ENCODE results near the gene PSMC4. TPM values are rescaled to one million over a fixed set of nuclear protein-coding genes. Genes with fewer than 3 reads are reported as not detected.

PSMC4 gene
- total and polyA plus RNA-seq, 7 donors, result 52.9 to 95.7 (median 74.6) TPM

DNA sequence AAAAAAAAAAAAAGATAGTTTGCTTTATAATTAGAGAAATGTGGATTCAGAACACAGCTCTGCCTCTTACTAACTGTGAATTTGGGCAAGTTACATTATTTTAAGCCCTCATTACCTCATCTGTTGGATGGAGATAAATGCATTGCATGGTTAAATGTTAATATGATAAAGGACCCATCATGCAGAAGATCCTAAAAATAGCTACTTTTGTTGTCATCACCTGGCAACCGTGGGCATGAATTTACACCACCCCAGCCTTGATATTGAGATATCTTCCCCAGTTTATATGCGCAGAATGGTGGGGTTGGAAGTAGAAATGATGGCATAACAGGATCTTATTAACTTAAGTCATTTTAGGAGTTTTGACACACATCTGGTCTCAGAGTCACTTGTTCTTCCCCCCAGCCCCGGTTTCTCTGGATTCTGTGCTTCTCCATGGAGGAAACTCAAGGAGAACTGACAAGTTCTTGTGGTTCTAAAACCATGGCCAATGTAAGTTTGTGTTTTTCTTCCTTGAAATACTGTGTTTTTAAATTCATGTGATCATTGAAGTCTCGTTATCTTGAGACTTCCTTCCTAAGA lies 34.8 kb downstream of the PSMC4 start:
- 90 to 95% methylated on average over 4 of the region's 4 CpGs for WGBS, 2 donors
- no peak overlapping the region for H3K27ac ChIP-seq
- no peak overlapping the region for H3K4me3 ChIP-seq
- DNase-seq, result no peak
- H3K36me3 ChIP-seq, result peaks cover 25 to 46% (median 39%) of the 10 kb centered on the region in 4 donors
- intact Hi-C loops (cut with DNase I), result no loop called here
- H3K9me3 ChIP-seq, result peaks cover 0 to 5% (median 0%) of the 10 kb centered on the region in 4 donors
- H3K27me3 ChIP-seq, result peaks cover 0 to 4% (median 0%) of the 10 kb centered on the region in 3 donors
- H3K4me1 ChIP-seq, result no peaks in the 10 kb centered on the region
- no peak for TF ChIP-seq POLR2AphosphoS5 (IDR thresholded peaks at IDR 0.05)
- no peak for TF ChIP-seq EP300 (IDR thresholded peaks at IDR 0.05)
- TF ChIP-seq POLR2A (IDR thresholded peaks at IDR 0.05), result no peak
- TF ChIP-seq CTCF (IDR thresholded peaks at IDR 0.05), result no peak

DNA sequence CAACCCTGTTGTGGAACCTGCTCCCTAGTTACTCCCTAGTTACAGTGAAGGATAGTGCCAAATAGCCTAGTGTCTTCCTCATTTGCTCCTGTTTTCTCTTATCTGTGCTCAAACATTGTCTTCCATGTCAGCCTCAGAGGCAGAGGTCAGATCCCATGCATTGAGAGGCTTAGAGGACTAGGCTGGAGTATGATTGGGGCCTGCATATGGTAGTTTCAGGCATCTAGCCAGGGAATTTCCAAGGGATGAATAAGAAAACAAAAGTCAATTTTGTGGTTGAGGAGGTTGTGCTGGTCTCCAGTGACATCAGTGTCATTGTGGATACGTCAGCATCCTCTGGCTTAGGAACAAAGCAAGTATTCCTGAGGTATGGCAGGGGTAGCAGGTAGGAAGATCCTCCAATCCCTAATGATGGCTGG lies 35.3 kb downstream of the PSMC4 start:
- no peak for DNase-seq
- intact Hi-C loops (cut with DNase I), result no loop called here
- TF ChIP-seq POLR2AphosphoS5 (IDR thresholded peaks at IDR 0.05), result no peak
- TF ChIP-seq POLR2A (IDR thresholded peaks at IDR 0.05), result no peak
- no peak for TF ChIP-seq CTCF (IDR thresholded peaks at IDR 0.05)
- no peak for TF ChIP-seq EP300 (IDR thresholded peaks at IDR 0.05)
- no peak overlapping the region for H3K4me3 ChIP-seq
- no peak overlapping the region for H3K27ac ChIP-seq
- 83 to 96% methylated on average over 1 of the region's 1 CpG for WGBS, 2 donors
- peaks cover 0 to 5% (median 0%) of the 10 kb centered on the region in 4 donors for H3K9me3 ChIP-seq
- peaks cover 0 to 4% (median 0%) of the 10 kb centered on the region in 3 donors for H3K27me3 ChIP-seq
- no peaks in the 10 kb centered on the region for H3K4me1 ChIP-seq
- peaks cover 28 to 51% (median 43%) of the 10 kb centered on the region in 4 donors for H3K36me3 ChIP-seq

DNA sequence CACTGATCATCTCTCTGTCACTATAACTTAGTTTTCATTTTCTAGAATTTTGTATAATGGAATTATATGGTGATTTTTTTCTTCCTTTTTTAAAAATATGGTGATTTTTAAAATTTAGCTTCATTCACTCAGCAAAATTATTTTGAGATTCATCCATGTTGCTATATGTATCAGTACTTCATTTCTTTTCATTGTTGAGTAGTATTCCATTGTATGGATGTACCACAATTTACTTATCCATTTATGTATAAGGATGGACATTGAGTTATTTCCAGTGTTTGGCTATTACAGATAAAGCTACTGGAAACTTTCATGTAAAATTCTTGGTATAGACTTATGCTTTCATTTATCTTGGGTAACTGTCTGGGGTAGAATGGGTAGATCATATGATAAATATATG lies 38.7 kb downstream of the PSMC4 start:
- Histone ChIP-seq H3K4me3 (no peak overlapping the region), H3K27me3 (peaks cover 0 to 4% (median 0%) of the 10 kb centered on the region in 3 donors), H3K36me3 (peaks cover 33 to 84% (median 60%) of the 10 kb centered on the region in 4 donors), H3K9me3 (peaks cover 11 to 27% (median 14%) of the 10 kb centered on the region in 4 donors), H3K4me1 (no peaks in the 10 kb centered on the region), H3K27ac (no peak overlapping the region)
- no peak for DNase-seq
- TF ChIP-seq CTCF (IDR thresholded peaks at IDR 0.05), result no peak
- TF ChIP-seq POLR2A (IDR thresholded peaks at IDR 0.05), result no peak
- TF ChIP-seq POLR2AphosphoS5 (IDR thresholded peaks at IDR 0.05), result no peak
- no peak for TF ChIP-seq EP300 (IDR thresholded peaks at IDR 0.05)
- intact Hi-C loops (cut with DNase I), result no loop called here

DNA sequence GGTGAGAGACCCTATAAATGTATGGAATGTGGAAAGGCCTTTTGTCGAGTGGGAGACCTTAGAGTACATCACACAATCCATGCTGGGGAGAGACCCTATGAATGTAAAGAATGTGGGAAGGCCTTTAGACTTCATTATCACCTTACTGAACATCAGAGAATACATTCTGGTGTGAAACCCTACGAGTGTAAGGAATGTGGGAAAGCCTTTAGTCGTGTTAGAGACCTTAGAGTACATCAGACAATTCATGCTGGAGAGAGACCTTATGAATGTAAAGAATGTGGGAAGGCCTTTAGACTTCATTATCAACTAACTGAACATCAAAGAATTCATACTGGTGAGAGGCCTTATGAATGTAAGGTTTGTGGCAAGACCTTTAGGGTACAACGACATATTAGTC lies 43.0 kb downstream of the PSMC4 start:
- no peaks in the 10 kb centered on the region for H3K27me3 ChIP-seq
- peaks cover 21 to 66% (median 40%) of the 10 kb centered on the region in 4 donors for H3K36me3 ChIP-seq
- intact Hi-C loops (cut with DNase I), result no loop called here
- H3K4me3 ChIP-seq, result no peak overlapping the region
- DNase-seq, result no peak
- H3K4me1 ChIP-seq, result no peaks in the 10 kb centered on the region
- TF ChIP-seq EP300 (IDR thresholded peaks at IDR 0.05) (no peak), POLR2AphosphoS5 (IDR thresholded peaks at IDR 0.05) (no peak), POLR2A (IDR thresholded peaks at IDR 0.05) (no peak), CTCF (IDR thresholded peaks at IDR 0.05) (no peak)
- WGBS, 2 donors, result 96% methylated on average over 4 of the region's 4 CpGs
- no peak overlapping the region for H3K27ac ChIP-seq
- peaks cover 27 to 51% (median 41%) of the 10 kb centered on the region in 4 donors for H3K9me3 ChIP-seq

DNA sequence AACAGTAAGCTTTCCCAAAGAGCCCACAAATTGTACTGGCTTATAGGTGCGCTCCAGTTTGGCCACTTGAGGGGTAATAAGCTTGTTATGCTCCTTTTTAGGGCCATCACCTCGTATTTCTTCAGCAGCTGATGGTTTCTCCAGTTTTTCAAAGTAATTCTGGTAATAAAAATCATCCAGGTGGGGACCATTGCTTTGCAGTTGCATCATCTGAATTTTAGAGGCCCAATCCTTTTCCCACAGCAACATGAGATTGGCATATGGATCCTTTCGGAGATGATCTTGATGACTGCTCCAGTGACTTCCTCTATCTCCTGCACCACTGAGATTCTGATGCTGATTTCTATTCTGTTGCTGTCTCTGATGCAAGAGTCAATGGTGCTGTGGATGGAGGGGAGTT lies 53.0 kb downstream of the PSMC4 start:
- no peaks in the 10 kb centered on the region for H3K4me1 ChIP-seq
- no peak overlapping the region for H3K4me3 ChIP-seq
- H3K27ac ChIP-seq, result no peak overlapping the region
- H3K27me3 ChIP-seq, result no peaks in the 10 kb centered on the region
- H3K9me3 ChIP-seq, result peaks cover 19 to 42% (median 39%) of the 10 kb centered on the region in 4 donors
- no peak for TF ChIP-seq CTCF (IDR thresholded peaks at IDR 0.05)
- TF ChIP-seq POLR2AphosphoS5 (IDR thresholded peaks at IDR 0.05), result no peak
- TF ChIP-seq POLR2A (IDR thresholded peaks at IDR 0.05), result no peak
- intact Hi-C loops (cut with DNase I), result no loop called here
- 79 to 85% methylated on average over 3 of the region's 3 CpGs for WGBS, 2 donors
- H3K36me3 ChIP-seq, result no peaks in the 10 kb centered on the region
- DNase-seq, result no peak

All from sigmoid colon (tissue), 7 donors.